Non-pigmented ciliary epithelial cell (primary cell): Measurements from ENCODE around the gene BSND.

Experiments used
- DNase-seq: peaks from one replicate; pipeline ENCODE4 v3.0.0-alpha.2; 2010; ENCODE audit warnings: low read depth

BSND gene

DNA sequence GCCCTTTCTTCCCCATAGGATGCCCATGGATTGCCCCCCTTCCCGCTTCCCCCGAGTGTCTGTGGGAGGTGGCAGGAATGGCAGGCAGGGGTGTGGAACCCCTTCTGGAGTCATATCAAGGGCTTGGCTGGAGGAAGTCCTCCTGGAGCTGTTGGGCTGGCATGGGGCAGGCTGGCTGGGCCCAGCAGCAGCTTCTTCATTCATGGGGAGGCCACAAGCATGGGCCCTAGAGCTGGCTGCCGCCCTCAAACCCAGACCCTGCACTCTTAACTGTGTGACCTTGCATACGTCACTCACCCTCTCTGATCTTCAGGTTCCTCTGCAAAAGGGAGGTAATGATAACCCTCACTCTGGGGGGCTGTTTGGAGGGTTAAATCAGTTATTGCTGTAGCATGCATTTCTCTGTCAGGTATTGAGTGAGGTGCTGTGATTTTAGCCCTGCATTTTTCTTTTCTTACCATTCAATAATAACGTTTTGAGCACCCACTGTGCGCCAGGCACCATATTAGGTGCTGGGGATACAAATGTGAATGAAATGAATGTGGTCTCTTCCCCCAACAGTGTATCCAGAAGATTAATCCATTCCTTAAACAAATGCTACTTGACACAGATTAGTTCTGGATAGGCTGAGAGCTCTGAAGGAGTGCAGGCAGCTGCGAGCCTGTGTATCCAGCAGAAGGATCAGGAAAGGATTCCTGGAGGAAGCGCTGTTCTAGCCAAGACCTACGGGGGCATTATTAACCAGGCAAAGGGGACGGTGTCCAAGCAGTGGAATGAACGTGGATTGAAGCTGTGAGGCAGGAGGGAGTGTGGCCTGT lies 49.9 kb downstream of the BSND start:
- no peak for DNase-seq

GRCh38 chr1:55049271-55049913 lies 50.7 kb downstream of the BSND start:
- no peak for DNase-seq

GRCh38 chr1:55049914-55050278 lies 51.2 kb downstream of the BSND start:
- no peak for DNase-seq

GRCh38 chr1:55050283-55050682 lies 51.5 kb downstream of the BSND start:
- DNase-seq = peak; percentile 38

GRCh38 chr1:55051169-55051568 lies 52.4 kb downstream of the BSND start:
- DNase-seq = no peak

GRCh38 chr1:55051621-55052020 lies 52.9 kb downstream of the BSND start:
- no peak for DNase-seq

DNA sequence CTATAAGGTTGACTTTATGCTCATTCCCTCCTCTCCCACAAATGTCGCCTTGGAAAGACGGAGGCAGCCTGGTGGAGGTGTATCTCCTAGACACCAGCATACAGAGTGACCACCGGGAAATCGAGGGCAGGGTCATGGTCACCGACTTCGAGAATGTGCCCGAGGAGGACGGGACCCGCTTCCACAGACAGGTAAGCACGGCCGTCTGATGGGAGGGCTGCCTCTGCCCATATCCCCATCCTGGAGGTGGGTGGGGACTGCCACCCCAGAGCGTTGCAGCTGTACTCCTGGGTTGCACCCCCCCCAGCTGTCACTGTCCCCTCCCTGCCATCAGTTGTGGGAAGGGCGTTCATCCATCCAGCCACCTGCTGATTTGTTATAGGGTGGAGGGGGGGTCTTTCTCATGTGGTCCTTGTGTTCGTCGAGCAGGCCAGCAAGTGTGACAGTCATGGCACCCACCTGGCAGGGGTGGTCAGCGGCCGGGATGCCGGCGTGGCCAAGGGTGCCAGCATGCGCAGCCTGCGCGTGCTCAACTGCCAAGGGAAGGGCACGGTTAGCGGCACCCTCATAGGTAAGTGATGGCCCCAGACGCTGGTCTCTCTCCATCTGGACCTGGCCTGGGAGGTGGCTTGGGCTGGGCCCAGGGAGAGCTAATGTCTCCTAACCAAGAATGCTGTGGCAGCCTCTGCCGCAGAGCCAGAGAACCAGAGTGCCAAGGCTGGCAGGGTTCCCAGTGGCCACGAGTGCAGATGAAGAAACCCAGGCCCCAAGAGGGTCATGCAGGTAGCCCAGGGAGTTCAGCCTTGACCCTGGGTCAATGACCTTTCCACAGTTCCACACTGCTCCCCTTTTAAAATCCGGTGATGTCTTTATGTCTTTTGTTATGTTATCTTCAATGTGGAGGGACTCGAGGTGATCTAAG lies 53.7 kb downstream of the BSND start:
- no peak for DNase-seq

GRCh38 chr1:55053265-55053954 lies 54.7 kb downstream of the BSND start:
- no peak for DNase-seq

- no peak for DNase-seq
Observed at GRCh38 chr1:55054396-55054795, 55.7 kb downstream of the BSND start.

DNA sequence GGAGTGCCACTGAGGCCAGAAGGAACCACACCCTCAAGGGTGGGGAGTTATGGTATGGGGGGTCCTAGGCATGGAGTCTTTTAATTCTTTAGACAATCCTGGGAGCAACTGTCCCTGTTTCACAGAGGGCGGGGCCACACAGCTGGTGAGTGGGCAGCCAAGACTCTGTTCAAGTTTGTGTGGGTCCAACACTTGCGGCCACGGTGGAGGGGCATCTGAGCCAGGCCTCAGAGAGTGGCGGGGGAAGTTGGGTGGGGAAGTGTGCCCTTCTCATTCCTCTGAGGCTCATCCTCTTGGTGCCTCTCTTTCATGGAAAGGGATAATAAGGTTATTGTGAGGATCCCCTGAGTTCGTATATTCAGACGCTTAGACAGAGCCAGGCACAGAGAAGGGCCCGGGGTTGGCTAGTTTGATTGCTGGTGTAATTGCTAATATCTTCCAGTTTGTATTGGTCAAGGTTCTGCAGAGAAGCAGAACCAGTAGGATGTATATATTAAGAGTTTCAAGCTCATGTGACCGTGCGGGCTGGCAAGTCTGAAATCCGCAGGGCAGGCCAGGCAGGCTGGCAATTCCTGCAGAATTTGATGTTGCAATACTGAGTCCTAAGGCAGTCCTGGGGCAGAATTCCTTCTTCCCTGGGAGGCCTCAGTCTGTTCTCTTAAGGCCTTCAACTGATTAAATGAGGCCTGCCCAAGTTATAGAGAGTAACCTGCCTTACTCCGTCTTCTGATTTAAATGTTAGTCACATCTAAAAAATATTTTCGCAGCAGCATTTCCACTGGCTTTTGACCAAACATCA lies 56.5 kb downstream of the BSND start:
- DNase-seq = no peak

DNA sequence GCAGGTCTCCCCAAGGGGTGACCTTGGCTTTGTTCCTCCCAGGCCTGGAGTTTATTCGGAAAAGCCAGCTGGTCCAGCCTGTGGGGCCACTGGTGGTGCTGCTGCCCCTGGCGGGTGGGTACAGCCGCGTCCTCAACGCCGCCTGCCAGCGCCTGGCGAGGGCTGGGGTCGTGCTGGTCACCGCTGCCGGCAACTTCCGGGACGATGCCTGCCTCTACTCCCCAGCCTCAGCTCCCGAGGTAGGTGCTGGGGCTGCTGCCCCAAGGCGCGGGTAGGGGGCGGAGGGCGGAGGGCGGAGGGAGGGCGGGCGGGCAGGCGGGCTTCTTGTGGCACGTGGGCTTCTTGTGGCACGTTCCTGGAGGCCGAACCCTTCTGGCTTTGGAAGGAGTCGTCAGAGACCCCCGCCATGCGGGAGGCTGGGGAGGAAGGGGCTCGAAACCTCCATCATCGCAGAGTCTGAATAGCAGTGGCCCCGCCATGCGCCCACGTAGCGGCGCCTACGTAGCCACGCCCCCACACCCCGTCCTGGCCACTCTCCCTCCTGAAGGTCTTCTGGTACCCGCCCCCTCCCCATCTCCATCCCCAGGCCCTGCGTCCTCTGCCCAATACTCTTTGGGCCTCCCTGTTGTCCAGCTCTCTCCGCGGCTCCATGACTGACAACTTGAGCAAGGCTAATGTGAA lies 57.4 kb downstream of the BSND start:
- DNase-seq = no peak

GRCh38 chr1:55056632-55056992 lies 57.9 kb downstream of the BSND start:
- DNase-seq = no peak

DNA sequence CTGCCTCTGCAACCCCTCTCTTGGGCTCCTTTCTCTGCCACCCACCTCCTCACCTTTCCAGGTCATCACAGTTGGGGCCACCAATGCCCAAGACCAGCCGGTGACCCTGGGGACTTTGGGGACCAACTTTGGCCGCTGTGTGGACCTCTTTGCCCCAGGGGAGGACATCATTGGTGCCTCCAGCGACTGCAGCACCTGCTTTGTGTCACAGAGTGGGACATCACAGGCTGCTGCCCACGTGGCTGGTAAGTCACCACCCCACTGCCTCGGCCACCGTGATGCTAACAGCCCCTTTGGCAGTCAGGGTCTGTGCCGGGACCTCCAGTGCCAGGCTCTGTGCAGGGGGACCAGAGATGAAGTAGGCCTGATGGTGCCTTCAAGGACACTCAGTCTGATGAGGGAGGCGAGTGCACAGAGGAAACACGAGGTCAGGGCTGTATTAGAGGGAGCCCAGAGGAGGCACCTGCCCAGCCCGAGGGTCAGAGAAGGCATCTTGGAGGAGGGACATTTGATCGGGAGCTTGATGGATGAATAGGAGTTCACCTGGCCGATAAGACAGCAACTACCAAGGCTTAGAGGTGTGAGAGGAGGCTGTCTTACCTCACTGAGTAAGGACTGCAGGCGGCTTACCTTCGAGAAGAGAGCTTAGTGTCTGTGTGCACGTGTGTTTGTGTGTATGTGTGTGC lies 58.7 kb downstream of the BSND start:
- no peak for DNase-seq

DNA sequence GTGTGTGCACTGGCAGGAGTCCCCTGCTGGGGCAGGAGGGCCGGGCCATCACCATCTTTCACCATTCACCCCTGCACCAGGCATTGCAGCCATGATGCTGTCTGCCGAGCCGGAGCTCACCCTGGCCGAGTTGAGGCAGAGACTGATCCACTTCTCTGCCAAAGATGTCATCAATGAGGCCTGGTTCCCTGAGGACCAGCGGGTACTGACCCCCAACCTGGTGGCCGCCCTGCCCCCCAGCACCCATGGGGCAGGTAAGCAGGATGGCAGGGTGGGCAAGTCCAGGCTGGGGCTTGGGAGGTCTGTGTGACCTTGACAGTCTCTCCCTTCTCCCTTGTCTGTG lies 59.2 kb downstream of the BSND start:
- DNase-seq = no peak

DNA sequence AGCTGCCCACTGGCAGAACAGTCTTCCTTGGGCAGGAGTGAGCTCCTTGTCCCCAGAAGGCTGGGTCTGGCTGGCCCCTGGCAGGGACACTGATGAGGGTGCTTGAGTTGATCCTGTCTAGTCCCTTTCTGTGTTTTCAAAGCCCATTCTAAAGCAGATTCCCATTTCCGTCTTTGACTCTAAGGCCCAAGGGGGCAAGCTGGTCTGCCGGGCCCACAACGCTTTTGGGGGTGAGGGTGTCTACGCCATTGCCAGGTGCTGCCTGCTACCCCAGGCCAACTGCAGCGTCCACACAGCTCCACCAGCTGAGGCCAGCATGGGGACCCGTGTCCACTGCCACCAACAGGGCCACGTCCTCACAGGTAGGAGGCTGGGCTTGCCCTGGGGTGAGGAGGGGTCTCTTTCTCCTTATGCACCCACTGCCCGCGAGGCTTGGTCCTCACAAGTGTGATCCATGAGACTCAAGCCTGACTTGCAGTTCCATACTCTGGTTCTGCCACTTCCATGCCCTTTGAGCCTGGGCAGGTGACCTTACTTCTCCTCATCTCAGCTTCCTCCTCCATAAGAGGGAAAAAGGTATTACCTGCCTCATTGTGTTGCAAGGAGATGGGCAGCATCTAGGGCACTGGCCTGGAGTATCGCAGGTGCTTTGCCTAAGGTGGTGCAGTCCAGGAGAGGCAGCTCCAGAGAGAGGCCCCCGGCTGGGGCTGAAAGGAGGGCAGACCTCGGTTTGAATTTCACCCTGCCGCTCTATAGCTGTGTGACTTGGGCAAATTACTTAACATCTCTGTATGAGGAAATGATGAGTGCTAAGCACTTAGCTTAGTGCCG lies 60.8 kb downstream of the BSND start:
- DNase-seq = no peak

GRCh38 chr1:55060133-55060999 lies 61.6 kb downstream of the BSND start:
- no peak for DNase-seq

DNA sequence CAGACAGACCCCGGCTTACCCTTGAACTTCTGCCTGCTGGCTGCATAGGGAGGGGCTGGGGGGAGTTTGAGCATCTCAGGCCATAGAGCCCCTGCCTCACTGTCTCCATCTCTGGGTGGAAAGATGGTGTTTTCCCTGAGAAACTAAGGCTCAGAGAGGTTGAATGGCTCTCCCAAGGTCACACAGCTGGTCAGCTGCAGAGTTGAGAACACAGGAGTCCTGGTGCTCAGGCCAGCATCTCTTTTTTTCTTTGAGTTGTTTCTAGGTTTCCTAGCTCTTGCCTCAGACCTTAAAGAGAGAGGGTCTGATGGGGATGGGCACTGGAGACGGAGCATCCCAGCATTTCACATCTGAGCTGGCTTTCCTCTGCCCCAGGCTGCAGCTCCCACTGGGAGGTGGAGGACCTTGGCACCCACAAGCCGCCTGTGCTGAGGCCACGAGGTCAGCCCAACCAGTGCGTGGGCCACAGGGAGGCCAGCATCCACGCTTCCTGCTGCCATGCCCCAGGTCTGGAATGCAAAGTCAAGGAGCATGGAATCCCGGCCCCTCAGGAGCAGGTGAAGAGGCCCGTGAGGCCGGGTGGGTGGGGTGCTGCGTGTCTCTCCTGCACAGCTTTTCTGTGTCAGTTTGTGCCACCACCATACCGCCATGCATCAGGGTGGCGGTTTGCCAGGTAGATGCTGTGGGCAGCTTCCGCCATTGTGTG lies 62.4 kb downstream of the BSND start:
- DNase-seq = no peak
